IPS-11a (cell line): ENCODE data around the gene PRAMEF2.
"Not testable (repeated sequence)": the region's sequence is repeated elsewhere in the genome, so short reads cannot be mapped to it uniquely, and the experiment has no call there.

Experiments
- H3K4me3 ChIP-seq: one replicate; pipeline ENCODE4 v1.5.1; 2013; ENCODE audit warnings: low read depth, low read length, control low read depth

Gene PRAMEF2

GRCh38 chr1:12856786-12857185, at the start of gene PRAMEF2:
TSS of gene PRAMEF2 (plus strand) at chr1:12857086. CDS start at chr1:12859010, 1,924 bp downstream.
- H3K4me3 ChIP-seq = not testable (repeated sequence)

- no peak overlapping the region for H3K4me3 ChIP-seq
Observed at GRCh38 chr1:12809933-12810332, 47.0 kb upstream of the PRAMEF2 start.

- no peak overlapping the region for H3K4me3 ChIP-seq
Observed at GRCh38 chr1:12810691-12811408, 46.0 kb upstream of the PRAMEF2 start.

DNA sequence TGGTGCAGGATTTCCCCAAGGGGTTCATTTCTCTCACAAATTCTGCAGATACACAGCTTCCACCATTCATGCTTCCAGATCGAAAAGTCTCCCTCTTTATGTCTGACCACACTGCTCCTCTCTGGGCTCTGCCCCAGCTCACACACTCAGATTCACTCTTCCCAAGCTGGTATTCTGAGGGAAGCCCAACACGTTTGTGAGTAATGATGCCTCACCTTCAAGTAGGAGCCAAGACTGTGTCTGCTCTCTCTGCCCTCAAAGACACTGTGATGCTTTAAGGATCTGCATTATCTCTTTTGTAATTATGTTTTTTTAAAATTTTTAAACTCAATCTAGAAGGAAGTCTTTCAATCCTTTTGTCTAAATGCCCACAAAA, 45.5 kb upstream of the PRAMEF2 start:
- no peak overlapping the region for H3K4me3 ChIP-seq

DNA sequence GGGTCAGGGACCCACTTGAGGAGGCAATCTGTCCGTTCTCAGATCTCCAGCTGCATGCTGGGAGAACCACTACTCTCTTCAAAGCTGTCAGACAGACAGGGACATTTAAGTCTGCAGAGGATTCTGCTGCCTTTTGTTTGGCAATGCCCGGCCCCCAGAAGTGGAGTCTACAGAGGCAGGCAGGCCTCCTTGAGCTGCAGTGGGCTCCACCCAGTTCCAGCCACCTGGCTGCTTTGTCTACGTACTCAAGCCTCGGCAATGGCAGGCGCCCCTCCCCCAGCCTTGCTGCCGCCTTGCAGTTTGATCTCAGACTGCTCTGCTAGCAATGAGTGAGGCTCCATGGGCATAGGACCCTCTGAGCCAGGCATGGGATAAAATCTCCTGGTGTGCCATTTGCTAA, 37.8 kb upstream of the PRAMEF2 start:
- H3K4me3 ChIP-seq = not testable (repeated sequence)

GRCh38 chr1:12831310-12831709, 25.6 kb upstream of the PRAMEF2 start, which contains the start of gene PRAMEF11:
TSS of gene PRAMEF11 (minus strand) at chr1:12831410. CDS start at chr1:12828789, 2,621 bp downstream.
- not testable (repeated sequence) for H3K4me3 ChIP-seq

DNA sequence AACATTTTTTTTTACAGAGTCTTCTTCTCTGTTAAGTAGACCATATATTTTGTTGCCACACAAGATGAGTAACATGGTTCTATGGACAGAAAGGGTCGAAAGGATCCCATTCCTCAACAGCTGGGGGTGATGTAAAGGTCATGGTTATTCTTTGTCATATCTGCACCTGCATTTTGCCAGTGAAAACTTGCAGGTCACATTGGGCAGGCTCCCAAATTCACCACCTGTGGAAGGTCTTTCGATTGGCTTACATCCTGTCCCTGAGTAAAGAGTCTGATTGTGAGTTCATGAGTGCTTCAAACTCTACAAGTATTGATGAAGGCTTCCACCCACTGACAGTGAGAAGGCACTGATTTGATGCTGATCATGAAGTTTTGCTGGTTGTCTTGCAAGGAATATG, 23.6 kb upstream of the PRAMEF2 start:
- not testable (repeated sequence) for H3K4me3 ChIP-seq

- H3K4me3 ChIP-seq = not testable (repeated sequence)
Observed at GRCh38 chr1:12848620-12849019, 8.3 kb upstream of the PRAMEF2 start, which contains the start of gene HNRNPCL1. TSS of gene HNRNPCL1 (minus strand) at chr1:12848720. CDS start at chr1:12848289, 431 bp downstream.

DNA sequence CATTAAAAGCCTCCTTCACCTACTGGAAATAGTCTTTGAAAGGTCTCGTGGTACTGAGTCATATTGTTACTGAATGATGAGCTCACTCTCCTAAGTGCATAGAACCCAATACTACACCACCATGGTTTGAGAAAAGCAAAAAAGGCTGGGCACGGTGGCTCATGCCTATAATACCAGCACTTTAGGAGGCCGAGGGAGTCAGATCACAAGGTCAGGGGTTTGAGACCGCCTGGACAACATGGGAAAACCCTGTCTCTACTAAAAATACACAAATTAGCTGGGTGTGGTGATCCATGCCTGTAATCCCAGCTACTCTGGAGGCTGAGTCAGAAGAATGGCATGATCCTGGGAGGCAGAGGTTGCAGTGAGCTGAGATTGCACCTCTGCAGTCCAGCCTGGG, 5.1 kb upstream of the PRAMEF2 start:
- H3K4me3 ChIP-seq = no peak overlapping the region

DNA sequence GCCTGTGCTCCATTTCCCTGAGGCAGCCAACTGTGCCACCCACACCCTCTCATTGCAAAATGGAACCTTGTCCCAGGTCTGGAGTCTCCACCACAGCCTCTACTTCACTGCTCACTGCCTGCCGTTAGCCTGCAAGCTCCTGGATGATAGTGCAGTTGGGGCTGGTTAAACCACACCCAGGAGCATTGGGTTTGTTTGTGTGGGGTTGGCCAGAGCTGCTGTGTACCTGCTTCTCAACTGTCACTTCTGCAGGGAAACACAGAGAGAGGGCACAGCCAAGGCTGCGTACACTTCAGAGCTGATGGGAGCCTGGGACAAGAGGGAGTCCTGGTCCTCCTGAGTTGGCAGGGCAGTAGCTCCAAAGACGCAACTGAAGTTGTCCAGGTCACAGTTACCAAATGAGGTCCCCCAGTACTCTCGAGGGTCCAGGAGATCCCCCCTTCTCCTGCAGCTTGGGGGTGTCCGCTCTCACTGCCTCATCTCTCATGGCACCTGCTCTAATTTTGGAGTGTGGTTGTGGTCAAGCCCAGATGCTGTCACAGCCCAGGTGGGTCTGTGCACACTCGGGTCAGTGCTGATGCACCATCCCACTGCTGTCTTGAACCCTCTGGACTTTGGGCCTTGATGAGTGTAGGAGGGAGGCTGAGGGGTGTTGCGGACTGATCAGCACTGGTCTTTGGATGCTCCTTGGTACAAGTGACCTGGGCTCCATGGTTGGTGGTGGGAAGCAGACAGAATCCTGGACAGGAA, 6.4 kb downstream of the PRAMEF2 start:
- not testable (repeated sequence) for H3K4me3 ChIP-seq

DNA sequence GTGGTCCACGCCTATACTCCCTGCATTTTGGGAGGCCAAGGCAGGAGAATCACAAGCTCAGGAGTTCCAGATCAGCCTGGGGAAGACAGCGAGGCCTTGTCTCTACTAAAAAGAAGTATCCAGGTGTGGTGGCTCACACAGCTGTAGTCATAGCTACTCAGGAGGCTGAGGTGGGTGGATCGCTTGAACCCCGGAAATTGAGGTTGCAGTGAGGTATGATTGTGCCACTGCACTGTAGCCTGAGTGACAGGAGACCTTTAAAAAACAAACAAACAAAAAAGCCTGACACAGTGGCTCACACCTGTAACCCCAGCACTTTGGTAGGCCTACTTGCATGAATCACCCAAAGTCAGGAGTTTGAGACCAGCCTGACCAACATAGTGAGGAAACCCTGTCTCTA, 21.6 kb downstream of the PRAMEF2 start:
- not testable (repeated sequence) for H3K4me3 ChIP-seq

DNA sequence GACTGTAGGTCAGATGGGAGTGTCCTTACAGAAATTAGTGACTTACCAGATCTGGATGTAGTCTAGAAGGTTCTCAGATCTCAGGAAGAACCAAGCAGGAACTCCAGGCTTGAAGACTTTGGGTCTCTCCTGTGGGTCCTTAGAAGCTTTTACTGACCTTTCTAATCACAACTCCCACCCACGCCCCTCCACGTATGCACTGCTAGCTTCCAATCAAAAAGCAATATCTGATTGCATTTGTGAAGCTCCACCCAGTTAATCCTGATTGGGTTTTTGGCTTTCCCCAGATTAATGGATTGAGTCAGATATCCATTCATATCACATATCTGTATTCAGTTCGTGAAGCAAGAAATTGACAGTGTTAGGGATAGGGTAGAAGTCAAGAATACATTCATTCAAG, 29.2 kb downstream of the PRAMEF2 start, which contains the start of gene PRAMEF4:
Gene PRAMEF4, minus strand, starts transcription at position 101 of the 400 bp plus-strand sequence. CDS start 2,807 bp downstream, outside the sequence.
- not testable (repeated sequence) for H3K4me3 ChIP-seq

- not testable (repeated sequence) for H3K4me3 ChIP-seq
Observed at GRCh38 chr1:12898170-12898569, 41.3 kb downstream of the PRAMEF2 start, which contains the start of gene PRAMEF10. TSS of gene PRAMEF10 (minus strand) at chr1:12898270. CDS start at chr1:12895847, 2,423 bp downstream.

DNA sequence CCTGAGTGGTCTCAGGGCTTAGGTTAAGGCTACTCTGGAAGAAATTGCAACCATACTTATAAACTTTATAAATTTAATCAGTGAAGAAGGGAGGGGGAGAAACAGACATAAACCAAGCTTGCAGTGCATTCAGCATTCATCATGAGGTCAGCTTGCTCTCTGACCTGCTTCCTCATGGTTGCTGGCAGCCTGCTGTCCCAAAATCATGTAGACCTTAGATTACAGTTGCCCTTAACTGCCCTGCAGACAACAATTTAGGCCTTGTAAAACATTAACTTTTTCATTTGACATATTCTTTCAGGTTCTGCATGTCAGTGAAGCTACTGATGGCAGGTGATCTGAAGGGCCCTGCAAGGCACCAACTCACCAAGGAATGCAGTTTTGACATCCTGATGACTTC, 42.3 kb downstream of the PRAMEF2 start:
- not testable (repeated sequence) for H3K4me3 ChIP-seq

GRCh38 chr1:12903793-12904572, 47.1 kb downstream of the PRAMEF2 start:
- not testable (repeated sequence) for H3K4me3 ChIP-seq
